KOPT-K1 (cell line): Measurements from ENCODE around the gene IL17RA.

Experiments
- H3K27ac ChIP-seq: fragments of 200-600 bp; sonication (generic); 2 replicates; pipeline ENCODE4 v1.5.1; 2016; ENCODE audit warnings: antibody characterized with exemption, mild to moderate bottlenecking, low read depth, low read length; ENCODE audit not compliant: poor library complexity, severe bottlenecking
- H3K36me3 ChIP-seq: fragments of 200-600 bp; sonication (generic); 2 replicates; pipeline ENCODE4 v1.5.1; 2017; ENCODE audit warnings: antibody characterized with exemption, mild to moderate bottlenecking, low read length, moderate library complexity; ENCODE audit not compliant: insufficient read depth
- H3K9me3 ChIP-seq: fragments of 200-600 bp; sonication (generic); 2 replicates; pipeline ENCODE4 v1.5.1; 2017; ENCODE audit warnings: antibody characterized with exemption, low read length, mild to moderate bottlenecking; ENCODE audit not compliant: insufficient read depth, poor library complexity, severe bottlenecking

IL17RA gene

GRCh38 chr22:17107547-17107810, 22.7 kb downstream of the IL17RA start:
- H3K36me3 ChIP-seq: peaks cover 83% of the 10 kb centered on the region
- no peak overlapping the region for H3K27ac ChIP-seq

GRCh38 chr22:17108256-17109112, 23.7 kb downstream of the IL17RA start:
- Histone ChIP-seq H3K27ac (no peak overlapping the region), H3K36me3 (peaks cover 73% of the 10 kb centered on the region), H3K9me3 (no peaks in the 10 kb centered on the region)

More at GRCh38 chr22:17107547-17107810, 22.7 kb downstream of the IL17RA start:
- H3K9me3 ChIP-seq: no peaks in the 10 kb centered on the region

DNA sequence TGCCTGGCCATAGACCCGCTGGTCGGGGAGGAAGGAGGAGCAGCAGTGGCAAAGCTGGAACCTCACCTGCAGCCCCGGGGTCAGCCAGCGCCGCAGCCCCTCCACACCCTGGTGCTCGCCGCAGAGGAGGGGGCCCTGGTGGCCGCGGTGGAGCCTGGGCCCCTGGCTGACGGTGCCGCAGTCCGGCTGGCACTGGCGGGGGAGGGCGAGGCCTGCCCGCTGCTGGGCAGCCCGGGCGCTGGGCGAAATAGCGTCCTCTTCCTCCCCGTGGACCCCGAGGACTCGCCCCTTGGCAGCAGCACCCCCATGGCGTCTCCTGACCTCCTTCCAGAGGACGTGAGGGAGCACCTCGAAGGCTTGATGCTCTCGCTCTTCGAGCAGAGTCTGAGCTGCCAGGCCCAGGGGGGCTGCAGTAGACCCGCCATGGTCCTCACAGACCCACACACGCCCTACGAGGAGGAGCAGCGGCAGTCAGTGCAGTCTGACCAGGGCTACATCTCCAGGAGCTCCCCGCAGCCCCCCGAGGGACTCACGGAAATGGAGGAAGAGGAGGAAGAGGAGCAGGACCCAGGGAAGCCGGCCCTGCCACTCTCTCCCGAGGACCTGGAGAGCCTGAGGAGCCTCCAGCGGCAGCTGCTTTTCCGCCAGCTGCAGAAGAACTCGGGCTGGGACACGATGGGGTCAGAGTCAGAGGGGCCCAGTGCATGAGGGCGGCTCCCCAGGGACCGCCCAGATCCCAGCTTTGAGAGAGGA, 24.5 kb downstream of the IL17RA start:
- Histone ChIP-seq H3K9me3 (no peaks in the 10 kb centered on the region), H3K27ac (no peak overlapping the region), H3K36me3 (peaks cover 68% of the 10 kb centered on the region)

GRCh38 chr22:17109976-17110375, 25.2 kb downstream of the IL17RA start:
- no peak overlapping the region for H3K27ac ChIP-seq
- H3K36me3 ChIP-seq: peaks cover 62% of the 10 kb centered on the region
- H3K9me3 ChIP-seq: no peaks in the 10 kb centered on the region

GRCh38 chr22:17110791-17111550, 26.2 kb downstream of the IL17RA start:
- Histone ChIP-seq H3K36me3 (peaks cover 52% of the 10 kb centered on the region), H3K27ac (no peak overlapping the region), H3K9me3 (no peaks in the 10 kb centered on the region)

DNA sequence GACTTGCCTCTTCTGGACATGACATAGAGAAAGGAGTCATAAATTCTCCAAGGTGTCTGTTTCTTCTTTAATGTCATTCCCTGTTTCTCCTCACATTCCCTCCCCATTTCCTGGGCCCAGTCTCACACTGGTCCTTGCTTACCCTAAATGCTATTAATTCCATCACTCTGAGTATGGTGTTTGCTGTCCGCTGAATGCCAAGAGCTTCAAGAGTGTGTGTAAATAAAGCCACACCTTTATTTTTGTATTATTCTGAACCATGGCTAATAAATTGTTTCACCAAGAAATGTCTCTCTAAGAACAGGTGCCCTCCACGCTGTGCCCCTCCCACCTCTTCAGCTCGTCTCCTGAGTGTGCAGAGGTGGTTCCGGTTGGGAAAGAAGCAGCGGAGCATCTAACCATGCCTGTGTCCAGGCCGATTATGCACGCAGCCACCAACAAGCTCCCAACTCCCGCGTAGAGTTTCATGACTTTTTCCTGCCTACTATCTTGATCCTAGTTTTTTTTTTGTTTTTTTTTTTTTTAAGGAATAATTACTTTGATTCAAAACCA, 27.8 kb downstream of the IL17RA start:
- H3K36me3 ChIP-seq: peaks cover 36% of the 10 kb centered on the region
- no peak overlapping the region for H3K27ac ChIP-seq
- no peaks in the 10 kb centered on the region for H3K9me3 ChIP-seq

- Histone ChIP-seq H3K36me3 (peaks cover 25% of the 10 kb centered on the region), H3K27ac (no peak overlapping the region)
Observed at GRCh38 chr22:17113600-17113999, 28.8 kb downstream of the IL17RA start.

GRCh38 chr22:17114173-17114897, 29.5 kb downstream of the IL17RA start:
- H3K36me3 ChIP-seq: peaks cover 18% of the 10 kb centered on the region
- H3K9me3 ChIP-seq: no peaks in the 10 kb centered on the region
- no peak overlapping the region for H3K27ac ChIP-seq

More at GRCh38 chr22:17113600-17113999, 28.8 kb downstream of the IL17RA start:
- no peaks in the 10 kb centered on the region for H3K9me3 ChIP-seq

- Histone ChIP-seq H3K27ac (peak overlapping the region; percentile 68), H3K9me3 (no peaks in the 10 kb centered on the region), H3K36me3 (peaks cover 13% of the 10 kb centered on the region)
Observed at GRCh38 chr22:17114898-17115235, 30.1 kb downstream of the IL17RA start.

- Histone ChIP-seq H3K27ac (peak overlapping the region; percentile 68), H3K36me3 (peaks cover 9% of the 10 kb centered on the region; the same call in 1 of the 2 replicates), H3K9me3 (no peaks in the 10 kb centered on the region)
Observed at GRCh38 chr22:17115236-17115635, 30.4 kb downstream of the IL17RA start.

GRCh38 chr22:17115945-17116565, 31.3 kb downstream of the IL17RA start:
- peaks cover 3% of the 10 kb centered on the region; the same call in 1 of the 2 replicates for H3K36me3 ChIP-seq
- peak overlapping the region; percentile 68 for H3K27ac ChIP-seq
- H3K9me3 ChIP-seq: no peaks in the 10 kb centered on the region

DNA sequence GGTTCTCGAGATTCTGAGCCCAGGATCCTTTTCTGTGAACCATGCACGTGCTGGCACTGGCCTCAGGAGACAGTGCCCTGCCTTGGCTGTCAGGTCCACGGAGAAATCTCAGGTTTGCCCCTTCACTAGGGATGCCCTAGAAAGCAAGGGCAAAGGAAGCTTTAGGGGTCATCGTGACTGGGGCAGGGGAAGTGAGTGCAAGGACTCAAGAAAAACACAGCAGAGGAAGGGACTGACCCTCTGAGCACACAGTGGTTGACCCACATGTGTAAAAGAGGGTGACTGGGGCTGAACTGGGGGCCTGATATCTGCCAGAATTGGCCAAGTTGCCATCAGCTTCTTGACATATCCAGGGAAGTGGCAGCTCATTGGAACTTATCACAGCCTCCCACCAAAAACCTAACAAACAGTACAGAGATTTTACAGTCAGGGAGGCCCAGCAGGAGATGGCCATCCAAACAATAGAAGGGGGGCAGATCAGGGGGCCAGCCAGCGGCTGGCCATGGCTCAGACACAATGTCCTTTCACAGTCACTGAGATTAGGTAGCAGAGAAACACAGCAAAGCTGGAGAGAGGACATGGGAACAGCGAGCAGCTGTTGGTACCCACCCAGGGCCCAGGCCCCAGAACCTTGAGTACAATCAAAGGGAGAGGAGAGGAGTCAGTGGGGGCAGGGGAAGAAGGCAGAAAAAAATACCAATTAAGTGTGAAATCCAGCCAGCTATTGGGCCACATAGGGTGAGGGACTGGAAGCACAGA, 32.0 kb downstream of the IL17RA start:
- Histone ChIP-seq H3K27ac (peak overlapping the region; percentile 68), H3K9me3 (no peaks in the 10 kb centered on the region), H3K36me3 (no peaks in the 10 kb centered on the region)

DNA sequence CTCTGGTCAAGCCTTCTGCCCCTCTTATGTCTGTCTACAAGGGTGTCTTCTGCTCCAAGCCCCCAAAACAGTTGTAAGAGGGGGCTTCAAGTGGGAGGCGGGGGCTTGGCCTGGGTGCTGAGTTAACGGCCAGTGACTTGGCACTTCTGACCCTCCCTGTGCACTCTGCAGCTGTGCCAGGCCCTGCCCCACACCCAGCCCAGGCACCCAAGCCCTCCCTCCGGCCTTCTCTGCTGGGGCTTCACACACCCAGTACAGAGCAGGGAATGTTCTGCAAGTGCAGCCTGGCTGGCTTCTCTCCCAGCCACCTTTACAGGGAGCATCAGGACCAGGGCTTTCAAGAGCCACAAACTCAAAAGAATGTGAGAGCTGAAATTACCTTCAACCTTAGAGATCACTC, 32.6 kb downstream of the IL17RA start:
- Histone ChIP-seq H3K27ac (peak overlapping the region; percentile 68), H3K36me3 (no peaks in the 10 kb centered on the region), H3K9me3 (no peaks in the 10 kb centered on the region)
